K562 (cell line): ENCODE measurements around the gene KCNMB2. TPM values are rescaled to one million over a fixed set of nuclear protein-coding genes. Genes with fewer than 3 reads are reported as not detected.

Experiments
- ATAC-seq: fragments of 200-7000 bp; cut with Tn5 transposase; 3 replicates; pipeline ENCODE4 v1.9.1; 2020; ENCODE audit warnings: moderate library complexity
- BruUV-seq: library from RNA; stranded (reverse); fragments of 400-500 nt; replicated peaks from 2 replicates; lab custom pipeline; 2021; lab: Mats Ljungman, UMichigan
- CTCF ChIA-PET: fragments of 300-600 bp; formaldehyde crosslinking; extraction: SDS; loops from one replicate; lab custom pipeline; 2021; ENCODE audit warnings: low intra/inter-chr PET ratio; lab: Yijun Ruan, JAX
- POLR2A ChIA-PET: fragments of 300-600, 350-650 bp; sonication (Branson Sonifier 250); formaldehyde crosslinking; extraction: SDS; loops from one replicate; lab custom pipeline; 2021; ENCODE audit warnings: antibody characterized with exemption, inconsistent platforms; lab: Yijun Ruan, JAX
- DNase-seq, 4 experiments: peaks; one replicate each; pipeline versions ENCODE4 v3.0.0 to v3.0.0-alpha.2; 2011 to 2018; ENCODE audit warnings: low spot score in 3 of 4, mixed read lengths in 3 of 4; ENCODE audit errors: extremely low read depth in 1 of 4
- FAIRE-seq: peaks from 2 replicates; lab custom pipeline; 2011; peaks lifted over from hg19 to GRCh38; lab: Jason Lieb, UNC
- H2AFZ ChIP-seq: 2 replicates; pipeline ENCODE4 v1.6.0; 2011; ENCODE audit warnings: low read depth, low read length, control low read depth, inconsistent platforms
- H3K27ac ChIP-seq: fragments of 200-600 bp; 3 replicates; pipeline ENCODE4 v1.8.0; 2011; ENCODE audit warnings: low read depth, mild to moderate bottlenecking, control low read depth, inconsistent platforms, low read length, moderate library complexity, mixed read lengths; ENCODE audit errors: extremely low read depth
- H3K27me3 ChIP-seq, 2 experiments: fragments of 300-600 bp in 1 of 2; 2 replicates in 1 of 2; 3 replicates in 1 of 2; pipeline versions ENCODE4 v1.6.0 to v1.8.0; 2011; ENCODE audit warnings: inconsistent platforms in 2 of 2, low read length in 2 of 2, mild to moderate bottlenecking in 1 of 2, mixed read lengths in 1 of 2, moderate library complexity in 1 of 2; ENCODE audit not compliant: control insufficient read depth in 2 of 2, insufficient read depth in 2 of 2
- H3K36me3 ChIP-seq: fragments of 300-600 bp; 3 replicates; pipeline ENCODE4 v1.8.0; 2011; ENCODE audit warnings: mild to moderate bottlenecking, low read length, inconsistent platforms; ENCODE audit not compliant: control insufficient read depth, insufficient read depth
- H3K4me1 ChIP-seq, 2 experiments: fragments of 200-600 bp in 1 of 2; replicated peaks in 1 of 2; 2 replicates in 1 of 2; 3 replicates in 1 of 2; pipeline versions ENCODE4 v1.5.1 to v1.8.0; 2011; ENCODE audit warnings: inconsistent platforms in 2 of 2, low read length in 2 of 2, mild to moderate bottlenecking in 1 of 2, mixed read lengths in 1 of 2, moderate library complexity in 1 of 2; ENCODE audit not compliant: control insufficient read depth in 2 of 2, insufficient read depth in 2 of 2
- H3K4me2 ChIP-seq: 2 replicates; pipeline ENCODE4 v1.6.1; 2011; ENCODE audit warnings: low read length, control low read depth, inconsistent platforms, mixed read lengths; ENCODE audit not compliant: insufficient read depth
- H3K4me3 ChIP-seq: fragments of 200-600 bp; sonication (generic), shearing (Covaris generic); 2 replicates; pipeline ENCODE4 v1.5.1; 2016; ENCODE audit warnings: control low read depth, inconsistent platforms
- H3K79me2 ChIP-seq: fragments of 200-600 bp; 3 replicates; pipeline ENCODE4 v1.8.0; 2011; ENCODE audit warnings: low read length, inconsistent platforms; ENCODE audit not compliant: control insufficient read depth, insufficient read depth
- H3K9ac ChIP-seq, 2 experiments: 2 replicates each; pipeline versions ENCODE4 v1.6.0 to v1.6.1; 2011; ENCODE audit warnings: low read depth in 2 of 2, low read length in 2 of 2, control low read depth in 1 of 2, inconsistent platforms in 1 of 2, mild to moderate bottlenecking in 1 of 2, mixed read lengths in 1 of 2; ENCODE audit not compliant: insufficient read depth in 1 of 2
- H3K9me1 ChIP-seq: one replicate; pipeline ENCODE4 v1.6.0; 2011; ENCODE audit warnings: inconsistent platforms, mild to moderate bottlenecking, low read length, moderate library complexity; ENCODE audit not compliant: control insufficient read depth, insufficient read depth
- H3K9me3 ChIP-seq: replicated peaks from 2 replicates; pipeline ENCODE4 v1.5.1; 2011; ENCODE audit warnings: low read depth, low read length, inconsistent platforms; ENCODE audit not compliant: control insufficient read depth, insufficient read depth
- H4K20me1 ChIP-seq: replicated peaks from 2 replicates; pipeline ENCODE4 v1.6.1; 2011; ENCODE audit warnings: low read length, inconsistent platforms, mixed read lengths; ENCODE audit not compliant: control insufficient read depth, insufficient read depth
- CEBPG ChIP-seq, 3 experiments: fragments of 200-800 bp in 1 of 3; sonication (Bioruptor generic) in 1 of 3; sonication (generic) in 1 of 3; formaldehyde crosslinking in 1 of 3; IDR thresholded peaks in 2 of 3; conservative IDR thresholded peaks in 1 of 3; 2 replicates each; pipeline versions ENCODE4 v1.6.1 to v1.8.0; 2016 to 2022; ENCODE audit warnings: missing compliant biosample characterization in 2 of 3, missing genetic modification characterization in 2 of 3, mild to moderate bottlenecking in 1 of 3, missing genetic modification reagents in 1 of 3
- SRSF7 ChIP-seq: fragments of 200-400 bp; formaldehyde crosslinking; optimal IDR thresholded peaks from 2 replicates; pipeline ENCODE3; 2017; ENCODE audit warnings: mild to moderate bottlenecking, low read depth, low read length
- ZBTB40 ChIP-seq, 2 experiments: fragments of 450-650 bp in 1 of 2; sonication (generic) in 1 of 2; formaldehyde crosslinking in 1 of 2; IDR thresholded peaks; 2 replicates each; pipeline versions ENCODE4 v1.7.1 to v1.9.0; 2016 to 2022; ENCODE audit warnings: inconsistent platforms in 1 of 2, mild to moderate bottlenecking in 1 of 2, missing genetic modification reagents in 1 of 2
- WGBS: fragments of 100-300 bp; shearing (Covaris generic); methylation state at CpG from one replicate; pipeline ENCODE4 v1.1.6; 2016; ENCODE audit warnings: low coverage, mixed read lengths; ENCODE audit not compliant: insufficient coverage; ENCODE audit errors: missing lambda C conversion rate; 5-methylcytosine and 5-hydroxymethylcytosine counted together
- in situ Hi-C: fragments of 300-500 bp; cut with MboI; formaldehyde crosslinking; loops from 4 replicates; pipeline ENCODE4 v1.15.0; 2018; ENCODE audit warnings: inconsistent platforms, mixed read lengths
- intact Hi-C: fragments of 100-400 bp; cut with micrococcal nuclease; formaldehyde crosslinking; loops from 2 replicates; pipeline ENCODE4 v1.14.2; 2022
- polyA plus RNA-seq, 8 experiments: library from polyadenylated mRNA; depleted of rRNA in 4 of 8; stranded (reverse) in 5 of 8; unstranded in 3 of 8; fragments of >200 nt; fragmentation: Nextera tagmentation in 2 of 8; fragmentation: Illumina TruSeq in 1 of 8; extraction: Ambion mirVana in 2 of 8; extraction: Trizol in 1 of 8; gene quantifications; 2 replicates each; pipeline versions ENCODE4 v1.2.1 to v1.2.3, GENCODE V29; 2011 to 2014; ENCODE audit warnings: inconsistent platforms in 1 of 8, missing spikeins in 1 of 8
- total RNA-seq, 7 experiments: library from RNA; depleted of rRNA in 6 of 7; stranded (reverse); fragments of >200 nt in 6 of 7; fragmentation: Illumina TruSeq in 2 of 7; extraction: Trizol in 2 of 7; gene quantifications; 2 replicates each; pipeline versions ENCODE4 v1.2.1 to v1.2.3, GENCODE V29; 2011 to 2021; ENCODE audit warnings: low replicate concordance in 1 of 7

KCNMB2 gene
- total and polyA plus RNA-seq, 9 of the 15 experiments (the other 6 are each of a cell fraction or from before 2014, with no cell fraction given): 0.04 to 0.15 TPM; not detected in 7

GRCh38 chr3:178508443-178508825 is 27.8 kb upstream of the KCNMB2 start:
- 0% methylated on average over 2 of the region's 2 CpGs for WGBS
- intact Hi-C loops: no loop called here
- Histone ChIP-seq H3K27me3 (no peaks in the 10 kb centered on the region), H4K20me1 (no peaks in the 10 kb centered on the region), H3K79me2 (no peaks in the 10 kb centered on the region), H3K4me3 (no peak overlapping the region), H3K27ac (no peak overlapping the region), H3K9ac (no peak overlapping the region), H3K4me2 (no peak overlapping the region), H2AFZ (no peak overlapping the region), H3K9me1 (no peaks in the 10 kb centered on the region), H3K36me3 (no peaks in the 10 kb centered on the region), H3K9me3 (no peaks in the 10 kb centered on the region), H3K4me1 (no peaks in the 10 kb centered on the region)
- ChIA-PET CTCF (no interaction called here), POLR2A (no interaction called here)
- no peak for ATAC-seq
- in situ Hi-C loops: no loop called here
- no peak for DNase-seq
- no TSS peak for BruUV-seq
- TF ChIP-seq SRSF7: no peak
- no peak for TF ChIP-seq CEBPG (CRISPR knock-in tag; IDR thresholded peaks at IDR 0.05)
- no peak for TF ChIP-seq CEBPG (tag; conservative IDR thresholded peaks at IDR 0.05 in 1 of 2, IDR thresholded peaks at IDR 0.05 in 1 of 2)
- peak; percentile 71 for TF ChIP-seq ZBTB40 (IDR thresholded peaks at IDR 0.05)
- TF ChIP-seq ZBTB40 (CRISPR knock-in tag; IDR thresholded peaks at IDR 0.05): no peak
- FAIRE-seq: no peak
